Left colon (tissue), 2 donors: ENCODE data around the gene IRF4. TPM values are rescaled to one million over a fixed set of nuclear protein-coding genes. Genes with fewer than 3 reads are reported as not detected.
"Not testable (repeated sequence)": the region's sequence is repeated elsewhere in the genome, so short reads cannot be mapped to it uniquely, and the experiment has no call there.

Experiments used
- ATAC-seq: fragments of 200-7000 bp; cut with Tn5 transposase; one replicate; pipeline ENCODE4 v1.9.1; 2020; ENCODE audit warnings: mild to moderate bottlenecking, moderate library complexity
- DNase-seq, 2 donors: peaks; one replicate each; pipeline ENCODE4 v3.0.0-alpha.2; 2020
- intact Hi-C, 2 donors: fragments of 100-400 bp; cut with DNase I in 1 of 2; cut with micrococcal nuclease in 1 of 2; formaldehyde crosslinking; loops; one replicate each; pipeline versions ENCODE4 v1.11.2 to v1.14.0; 2022; cut with DNase I, micrococcal nuclease
- total RNA-seq, 2 donors: library from RNA; stranded (reverse); fragmentation: NEBNext Ultra II Directional; extraction: Animal tissue kit (Norgen Biotek cat#: 25700); gene quantifications; one replicate each; pipeline ENCODE4 v1.2.1, GENCODE V29; 2021
- donor health status: DM: no; HTN: no; CAD: no.
- donor health status: DM: yes; HTN: yes; CAD: no.

Gene IRF4
- total RNA-seq, 2 donors from 2014 or later, result 5.0 to 11.0 TPM

DNA sequence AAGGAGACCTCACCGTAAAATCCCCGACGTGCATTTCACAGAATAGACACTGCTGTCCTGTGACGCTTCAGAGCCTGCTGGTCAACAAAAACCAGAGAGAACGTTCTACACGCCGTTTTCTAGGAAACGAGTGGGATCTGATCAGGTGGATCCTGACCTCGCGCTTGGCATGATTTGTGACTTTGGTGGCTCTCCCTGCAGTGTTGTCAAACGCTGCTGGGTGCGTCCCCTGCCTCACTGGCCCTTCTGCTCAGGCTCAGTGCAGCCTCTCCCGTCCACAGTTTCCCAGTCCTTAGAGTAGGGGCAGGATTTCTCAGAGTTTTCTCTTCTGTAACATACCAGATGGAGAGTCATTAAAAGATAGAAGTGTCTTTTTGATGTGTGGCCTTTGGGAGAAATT, 27.6 kb upstream of the IRF4 start:
- DNase-seq (no peak), ATAC-seq (no peak)
- intact Hi-C loops, result no loop called here

DNA sequence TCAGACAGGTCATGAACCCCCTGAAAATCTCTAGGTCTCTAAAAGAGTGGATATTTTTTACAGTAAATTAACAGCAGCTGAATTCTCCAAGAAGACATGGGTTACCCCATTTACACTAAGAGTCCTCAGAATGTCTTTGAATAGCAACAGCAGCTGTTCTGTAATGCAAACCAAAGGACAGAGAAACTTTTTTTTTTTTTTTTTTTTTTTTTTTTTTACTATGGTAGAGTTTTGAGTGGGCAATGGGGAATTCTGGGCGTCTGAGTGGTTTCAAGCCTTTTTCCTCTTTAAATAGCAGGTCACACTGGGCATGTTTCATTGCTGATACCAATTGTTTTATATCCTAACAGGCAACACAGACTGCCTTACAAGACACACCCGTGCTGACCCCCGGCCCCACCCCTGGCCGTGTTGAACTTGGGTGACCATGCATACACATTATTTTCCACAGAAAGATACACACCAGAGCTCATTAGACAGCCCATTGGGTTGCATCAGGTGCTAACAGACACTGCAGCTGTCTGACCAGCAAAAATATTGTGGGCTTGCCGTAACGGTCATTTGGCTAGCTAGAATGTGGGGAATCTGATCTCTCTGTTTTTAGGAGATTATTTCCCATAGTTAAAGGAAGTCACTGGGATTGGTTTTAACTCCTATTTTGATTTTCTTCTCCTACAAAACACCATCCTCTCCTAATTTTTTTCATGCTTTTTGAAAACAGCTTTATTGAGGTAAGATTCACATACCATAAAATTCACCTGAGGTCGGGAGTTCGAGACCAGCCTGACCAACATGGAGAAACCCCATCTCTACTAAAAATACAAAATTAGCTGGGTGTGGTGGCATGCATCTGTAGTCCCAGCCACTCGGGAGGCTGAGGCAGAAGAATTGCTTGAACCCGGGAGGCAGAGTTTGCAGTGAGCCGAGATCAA, 26.7 kb upstream of the IRF4 start:
- DNase-seq (no peak), ATAC-seq (no peak)
- intact Hi-C loops, result no loop called here

DNA sequence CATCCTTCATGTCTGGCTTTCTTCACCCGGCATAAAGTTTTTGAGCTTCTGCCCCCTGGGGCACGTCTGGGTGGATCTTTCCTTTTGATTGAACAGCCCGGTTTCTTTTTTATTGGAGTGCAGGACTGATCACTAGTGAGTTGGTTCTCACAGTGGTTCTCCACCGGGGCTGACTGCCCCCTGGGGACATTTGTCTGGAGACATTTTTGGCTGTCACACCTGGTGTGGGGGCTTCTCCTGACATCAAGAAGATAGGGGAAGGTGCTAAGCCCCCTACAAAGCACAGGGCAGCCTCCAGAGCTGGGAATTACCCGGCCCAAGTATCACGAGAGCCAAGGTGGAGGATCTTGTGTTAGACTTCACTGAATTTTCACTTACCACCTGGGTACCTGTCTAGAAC, 25.7 kb upstream of the IRF4 start:
- intact Hi-C loops, result no loop called here
- ATAC-seq (no peak), DNase-seq (no peak)

DNA sequence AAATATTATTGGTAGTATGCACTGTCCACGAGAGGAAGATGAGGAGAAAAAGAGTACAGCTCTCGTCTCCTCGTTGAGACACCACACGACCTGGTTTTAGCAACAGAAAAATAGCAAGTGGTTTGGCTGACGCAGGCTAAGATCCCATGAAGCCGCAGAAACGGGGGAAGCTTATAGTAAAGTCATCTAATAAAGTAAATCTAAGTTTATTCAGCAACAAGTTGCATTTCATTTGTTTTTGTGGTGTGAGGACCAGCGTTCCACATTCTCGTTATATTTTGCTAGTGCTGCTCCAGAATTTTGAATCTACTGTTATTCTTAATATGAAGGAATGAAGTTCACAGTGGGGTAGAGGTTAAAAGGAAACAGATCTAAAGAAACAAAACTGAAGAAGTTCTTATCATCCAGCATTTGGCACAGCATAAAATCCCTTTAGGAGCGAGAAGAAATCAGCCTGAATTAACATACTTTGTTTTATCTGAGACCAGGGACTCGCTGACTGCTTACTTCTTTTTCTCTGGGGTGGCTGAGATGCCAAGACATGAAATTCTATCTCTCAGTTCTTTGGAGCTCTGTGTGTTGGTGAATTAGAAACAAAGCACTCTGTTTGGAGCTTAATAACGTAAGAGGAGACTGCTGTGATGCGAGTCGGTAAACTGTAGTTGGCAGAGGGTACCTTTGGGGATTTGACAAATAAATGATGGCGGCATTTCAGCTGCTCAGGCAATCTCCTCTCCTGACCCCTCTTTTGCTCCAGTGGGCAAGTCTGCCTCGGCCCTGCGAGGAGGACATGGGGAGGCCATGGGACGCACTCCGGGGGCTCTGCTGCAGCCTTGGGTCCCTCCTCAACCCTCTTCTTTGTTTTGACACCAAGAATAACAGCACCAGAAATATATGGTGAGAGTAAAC, 24.9 kb upstream of the IRF4 start:
- DNase-seq (no peak), ATAC-seq (no peak)
- intact Hi-C loops, result no loop called here

DNA sequence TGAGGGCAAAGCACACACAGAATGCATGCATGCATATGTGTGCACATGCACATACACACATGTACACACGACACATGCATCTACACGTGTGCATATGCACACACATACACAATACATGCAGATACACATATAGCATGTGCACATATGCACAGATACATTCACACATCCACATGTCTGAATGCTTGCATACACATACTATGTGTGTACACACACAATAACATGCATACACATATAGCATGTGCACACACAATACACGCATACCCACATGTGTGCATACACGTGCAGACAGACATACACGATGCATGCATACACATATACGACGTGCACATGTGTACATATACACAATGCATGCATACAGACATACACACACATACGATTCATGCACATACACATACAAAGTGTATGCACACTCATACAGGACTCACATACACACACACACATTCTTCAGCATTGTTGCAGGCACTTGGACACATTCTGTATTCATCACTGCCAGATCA, 24.2 kb upstream of the IRF4 start:
- DNase-seq (no peak), ATAC-seq (no peak)
- intact Hi-C loops, result no loop called here

DNA sequence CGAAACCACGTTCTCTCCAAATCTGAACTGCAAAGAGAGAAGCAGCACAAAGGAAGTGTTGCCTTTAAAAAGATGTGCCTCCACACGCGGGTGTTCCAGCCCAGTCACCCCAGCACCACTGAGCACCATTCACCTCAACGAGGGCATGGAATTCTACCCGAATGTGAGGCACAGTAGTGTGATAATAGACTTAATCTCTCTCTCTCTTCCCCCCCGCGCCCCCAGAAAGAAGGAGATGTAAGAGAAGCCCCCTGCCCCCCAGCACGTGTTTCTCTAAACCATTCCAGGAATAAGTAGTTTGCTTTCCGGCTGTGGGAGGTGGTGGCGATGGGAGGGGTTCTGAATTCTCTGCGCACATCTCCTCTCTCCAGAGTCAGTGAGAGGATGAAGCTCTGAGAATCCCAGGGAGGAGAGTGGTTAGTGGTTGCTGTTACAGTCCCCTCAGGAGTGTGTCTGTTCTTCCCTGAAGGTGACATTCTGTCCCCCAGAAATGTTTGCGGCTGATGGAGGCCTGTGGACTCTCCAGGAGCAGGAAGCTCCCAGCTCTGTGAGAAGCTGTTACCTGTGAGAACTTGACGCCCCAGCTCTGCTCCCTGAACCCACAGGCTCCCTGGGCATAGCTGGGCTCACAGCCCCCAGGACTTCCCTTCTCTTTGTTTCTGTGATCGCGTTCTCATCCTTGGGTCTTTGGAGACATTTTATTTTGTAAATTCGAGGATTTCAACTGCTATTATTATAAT, 23.5 kb upstream of the IRF4 start:
- ATAC-seq, result no peak
- no peak for DNase-seq
- intact Hi-C loops, result no loop called here

DNA sequence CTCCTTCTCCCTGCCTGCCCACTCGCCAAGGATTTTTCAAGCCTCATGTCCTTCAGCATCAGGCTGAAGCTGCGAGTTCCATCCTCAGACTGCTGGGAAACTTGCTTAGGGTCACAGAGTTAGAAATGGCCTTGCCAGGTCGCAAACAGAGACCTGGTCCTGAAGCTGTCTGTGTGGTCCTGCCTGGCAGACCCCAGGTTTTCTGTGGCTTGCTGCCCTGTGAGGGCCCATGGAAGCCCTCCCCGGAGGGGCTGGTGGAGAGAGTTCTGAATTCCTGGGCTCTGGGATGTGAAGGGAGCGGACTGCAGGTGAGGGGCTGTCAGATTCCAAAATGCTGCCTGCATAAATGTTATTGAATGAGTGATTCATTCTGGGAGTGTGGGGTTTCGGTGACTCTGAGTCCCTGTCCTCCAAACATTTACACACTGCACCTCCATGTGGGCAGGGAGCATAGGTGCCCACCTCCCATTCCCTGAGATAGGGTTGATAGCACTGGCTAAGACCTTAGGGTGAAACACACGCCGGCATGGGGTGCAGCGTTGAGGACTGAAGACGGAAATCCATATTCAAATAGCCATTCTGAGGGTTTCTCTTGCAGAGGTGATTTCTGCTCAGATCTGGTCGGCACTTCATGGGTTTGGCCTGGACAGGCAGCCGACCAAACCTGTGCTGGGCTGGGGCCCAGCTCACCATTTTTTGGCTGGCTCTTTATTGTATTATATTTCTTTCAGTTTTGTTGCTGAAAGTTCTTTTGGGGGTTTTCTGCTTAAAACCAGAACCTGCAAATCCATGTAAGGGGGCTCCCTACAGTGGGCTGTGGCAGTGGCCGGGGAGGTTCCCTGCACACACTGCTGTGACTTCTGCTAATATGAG, 21.8 kb upstream of the IRF4 start:
- intact Hi-C loops, result no loop called here
- DNase-seq (no peak), ATAC-seq (no peak)

DNA sequence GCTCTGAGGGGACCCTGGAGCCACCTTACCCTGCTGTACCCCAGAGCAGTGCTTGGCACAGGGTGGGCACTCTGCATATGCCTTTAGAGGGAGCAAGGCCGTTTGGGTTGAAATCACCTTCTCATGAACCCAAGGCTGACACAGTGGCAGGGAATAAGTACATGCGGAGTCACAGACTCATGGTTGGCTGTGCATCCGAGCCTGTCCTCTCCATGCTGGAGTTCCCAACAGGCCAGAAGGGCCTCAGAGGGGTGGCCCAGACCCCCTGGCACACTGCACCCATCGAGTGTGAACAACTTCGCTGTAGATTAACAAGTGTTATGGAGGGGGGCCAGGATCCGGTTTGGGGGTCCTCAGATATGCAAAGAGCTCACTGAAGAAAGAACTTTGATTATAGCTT, 21.0 kb upstream of the IRF4 start:
- ATAC-seq, result no peak

DNA sequence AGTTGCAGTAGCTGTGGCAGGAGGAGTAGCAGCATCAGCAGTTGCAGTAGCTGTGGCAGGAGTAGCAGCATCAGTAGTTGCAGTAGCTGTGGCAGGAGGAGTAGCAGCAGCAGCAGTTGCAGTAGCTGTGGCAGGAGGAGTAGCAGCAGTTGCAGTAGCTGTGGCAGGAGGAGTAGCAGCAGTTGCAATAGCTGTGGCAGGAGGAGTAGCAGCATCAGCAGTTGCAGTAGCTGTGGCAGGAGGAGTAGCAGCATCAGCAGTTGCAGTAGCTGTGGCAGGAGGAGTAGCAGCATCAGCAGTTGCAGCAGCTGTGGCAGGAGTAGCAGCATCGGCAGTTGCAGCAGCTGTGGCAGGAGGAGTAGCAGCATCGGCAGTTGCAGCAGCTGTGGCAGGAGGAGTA, 19.7 kb upstream of the IRF4 start:
- intact Hi-C loops, ATAC-seq, DNase-seq: not testable (repeated sequence)

More for the DNA sequence above, 21.0 kb upstream of the IRF4 start:
- intact Hi-C loops, result no loop called here
- DNase-seq, result no peak

DNA sequence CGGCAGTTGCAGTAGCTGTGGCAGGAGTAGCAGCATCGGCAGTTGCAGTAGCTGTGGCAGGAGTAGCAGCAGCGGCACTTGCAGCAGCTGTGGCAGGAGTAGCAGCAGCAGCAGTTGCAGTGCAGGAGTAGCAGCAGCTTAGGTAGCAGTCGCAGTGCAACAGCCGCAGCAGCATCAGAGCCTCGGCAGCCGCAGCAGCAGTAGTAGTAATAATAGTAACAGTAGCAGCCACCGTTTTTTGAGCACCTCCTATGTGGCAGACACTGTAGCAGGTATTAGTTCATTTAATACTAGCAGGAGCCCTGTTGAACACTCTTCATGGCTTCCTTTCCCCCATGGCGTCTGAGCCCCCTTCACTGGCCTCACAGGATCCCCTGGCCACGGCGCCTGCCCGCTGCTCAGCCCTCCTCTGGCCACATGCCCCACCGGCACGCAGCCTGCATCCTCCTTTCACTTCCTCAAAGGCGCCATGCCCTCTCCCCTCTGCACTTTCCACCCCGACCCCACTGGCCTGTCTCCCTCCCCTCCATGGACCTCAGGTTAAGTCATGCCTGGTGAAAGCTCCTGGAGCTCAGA, 19.1 kb upstream of the IRF4 start:
- ATAC-seq (no peak), DNase-seq (peak in 1 of 2 donors; percentile 27)
- intact Hi-C loops, result no loop called here

DNA sequence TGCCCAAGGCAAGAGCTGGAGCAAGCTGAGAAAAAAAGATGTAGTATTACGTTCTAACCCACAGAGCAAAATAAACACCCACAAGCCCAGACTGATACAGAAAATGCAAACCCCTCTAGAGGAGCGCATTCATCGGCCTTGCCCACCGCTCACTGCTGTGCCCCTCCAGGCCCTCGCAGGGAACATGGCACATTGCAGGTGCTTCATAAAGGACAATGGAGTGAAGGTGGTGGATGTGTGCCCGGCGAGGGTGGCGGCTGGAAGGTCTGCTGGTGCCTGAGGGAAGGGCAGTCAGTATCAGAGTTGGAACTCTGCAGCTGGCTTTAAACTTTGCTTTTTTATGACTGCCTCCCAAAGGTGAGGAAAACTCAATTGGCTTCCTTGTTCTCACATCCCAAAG, 18.5 kb upstream of the IRF4 start:
- DNase-seq (no peak), ATAC-seq (peak; percentile 26)
- intact Hi-C loops, result no loop called here

DNA sequence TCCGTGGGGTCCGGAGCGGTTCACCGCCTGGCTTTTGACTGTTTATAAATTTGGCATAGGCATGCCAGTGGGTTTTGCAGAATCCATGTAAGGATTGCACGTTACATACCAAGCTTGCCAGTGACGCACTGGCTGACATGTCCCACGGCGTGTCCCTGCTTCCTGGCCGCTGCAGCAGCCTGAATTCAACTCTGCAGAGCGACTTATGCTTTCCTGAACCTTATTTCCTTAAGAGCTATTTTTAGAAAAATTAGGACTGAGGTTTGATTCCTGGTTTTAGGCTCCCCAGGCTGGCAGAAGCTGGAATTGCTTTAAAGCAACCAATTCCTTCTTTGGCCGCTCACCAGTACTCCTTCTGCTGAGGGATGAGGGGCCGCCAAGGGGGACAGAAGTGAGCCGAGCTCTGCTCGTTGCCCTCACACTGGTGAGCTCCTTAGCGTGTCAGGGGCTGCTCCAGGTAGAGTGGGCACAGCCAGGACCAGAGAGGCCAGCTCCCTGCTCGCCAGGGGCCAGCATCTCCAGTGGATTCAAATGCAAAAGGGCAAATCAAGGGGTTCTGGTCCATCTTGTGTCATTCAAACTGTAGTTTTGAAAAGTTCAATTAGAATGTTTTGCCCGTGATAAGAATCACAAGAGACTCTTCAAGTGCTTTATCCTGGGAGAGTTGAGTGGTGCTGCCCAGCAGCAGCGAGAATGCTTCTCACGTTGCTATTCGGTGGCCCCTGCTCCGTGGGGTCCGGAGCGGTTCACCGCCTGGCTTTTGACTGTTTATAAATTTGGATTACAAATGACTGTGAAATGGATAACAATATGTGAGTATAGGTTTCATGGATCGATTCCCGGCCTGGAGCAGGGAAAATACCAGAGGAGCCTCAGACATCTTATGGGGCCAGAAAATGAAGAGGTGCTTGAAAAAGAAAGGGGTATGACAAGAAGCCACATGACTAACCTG, 17.5 kb upstream of the IRF4 start:
- intact Hi-C loops, result no loop called here
- ATAC-seq, result no peak
- peak in 1 of 2 donors; percentile 23 for DNase-seq

DNA sequence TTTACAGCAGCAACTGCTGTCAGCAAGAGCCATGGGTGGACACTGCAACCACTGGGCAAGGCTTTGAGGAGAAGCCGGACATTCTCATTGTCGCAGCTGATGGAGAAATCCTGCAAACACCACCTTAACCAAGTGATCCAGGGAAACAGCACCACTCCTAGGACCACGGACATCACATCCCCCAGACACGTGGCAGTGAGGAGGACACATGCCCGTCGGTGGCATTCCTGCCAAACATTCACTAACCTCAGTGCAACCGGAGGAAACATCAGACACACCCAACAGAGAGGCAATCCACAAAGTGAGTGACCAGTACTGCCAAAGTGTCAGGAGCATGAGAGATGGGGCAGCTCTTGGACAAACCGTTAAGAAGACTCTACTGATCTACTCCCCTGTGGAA, 16.6 kb upstream of the IRF4 start:
- DNase-seq, result no peak
- intact Hi-C loops, result no loop called here
- no peak for ATAC-seq

DNA sequence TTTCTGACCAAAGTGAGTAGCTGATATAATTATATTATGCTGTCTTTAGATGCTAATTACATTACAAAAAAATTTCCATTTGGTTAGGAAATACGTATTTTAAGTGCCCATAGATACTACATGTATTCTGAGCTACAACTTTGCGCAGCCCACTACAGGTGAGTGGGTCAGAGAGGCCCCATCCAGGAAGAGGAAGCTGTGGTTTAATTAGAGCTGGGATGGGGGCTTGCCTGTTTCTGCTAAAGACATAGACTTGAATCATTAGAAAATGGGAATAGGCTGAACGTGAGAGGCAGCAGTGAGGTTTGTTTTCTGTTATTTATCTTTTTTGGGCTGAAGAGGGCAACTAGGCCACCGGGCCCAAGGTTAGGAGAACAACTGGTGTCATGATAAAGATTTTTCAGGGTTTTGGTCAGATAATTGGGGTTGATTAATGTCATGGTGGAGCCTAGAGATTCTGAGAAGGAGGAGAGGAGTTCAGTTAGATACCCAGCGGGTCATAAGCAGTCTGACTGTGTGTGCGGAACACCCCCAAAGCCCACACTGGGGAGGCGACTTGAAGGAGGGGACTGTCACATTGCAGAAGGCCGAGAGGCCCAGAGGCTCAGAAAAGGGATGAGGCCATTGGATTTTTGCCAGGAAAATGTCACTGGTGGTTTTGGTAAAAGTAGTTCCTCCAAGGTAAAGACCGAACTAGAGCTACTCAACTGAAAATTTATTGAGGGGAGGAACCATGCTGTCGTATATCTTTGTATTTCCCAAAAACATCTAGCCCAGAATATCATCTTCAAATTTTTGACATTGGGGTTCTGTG, 14.5 kb upstream of the IRF4 start:
- intact Hi-C loops, result no loop called here
- ATAC-seq, result no peak
- no peak for DNase-seq

DNA sequence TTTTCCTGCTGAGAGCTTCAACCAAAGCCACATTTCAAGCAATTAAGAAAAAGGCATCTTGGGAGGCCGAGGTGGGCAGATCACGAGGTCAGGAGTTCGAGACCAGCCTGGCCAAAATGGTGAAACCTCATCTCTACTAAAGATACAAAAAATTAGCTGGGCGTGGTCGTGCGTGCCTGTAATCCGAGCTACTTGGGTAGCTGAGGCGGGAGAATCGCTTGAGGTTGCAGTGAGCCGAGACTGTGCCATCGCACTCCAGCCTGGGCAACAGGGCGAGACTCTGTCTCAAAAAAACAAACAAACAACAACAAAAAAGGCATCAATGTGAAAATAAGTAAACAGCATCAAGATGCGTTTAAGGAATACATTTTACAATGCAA, 13.9 kb upstream of the IRF4 start:
- intact Hi-C loops, ATAC-seq, DNase-seq: not testable (repeated sequence)
